K562 (cell line): ENCODE results near the gene PSG7. TPM values are rescaled to one million over a fixed set of nuclear protein-coding genes. Genes with fewer than 3 reads are reported as not detected.
"Not testable (repeated sequence)": the region's sequence is repeated elsewhere in the genome, so short reads cannot be mapped to it uniquely, and the experiment has no call there.

ENCODE experiments used
- ATAC-seq: fragments of 200-7000 bp; cut with Tn5 transposase; 3 replicates; pipeline ENCODE4 v1.9.1; 2020; ENCODE audit warnings: moderate library complexity
- Bru-seq: library from RNA; stranded (reverse); fragments of 400-500 nt; gene quantifications from one replicate; lab custom pipeline; 2021; lab: Mats Ljungman, UMichigan
- BruChase-seq, 2 experiments: library from RNA; stranded (reverse); fragments of 400-500 nt; gene quantifications; one replicate each; lab custom pipeline; 2021; lab: Mats Ljungman, UMichigan
- BruUV-seq: library from RNA; stranded (reverse); fragments of 400-500 nt; replicated peaks from 2 replicates; lab custom pipeline; 2021; lab: Mats Ljungman, UMichigan
- CTCF ChIA-PET: fragments of 300-600 bp; formaldehyde crosslinking; extraction: SDS; loops from one replicate; lab custom pipeline; 2021; ENCODE audit warnings: low intra/inter-chr PET ratio; lab: Yijun Ruan, JAX
- POLR2A ChIA-PET: fragments of 300-600, 350-650 bp; sonication (Branson Sonifier 250); formaldehyde crosslinking; extraction: SDS; loops from one replicate; lab custom pipeline; 2021; ENCODE audit warnings: antibody characterized with exemption, inconsistent platforms; lab: Yijun Ruan, JAX
- DNase-seq, 4 experiments: peaks; one replicate each; pipeline versions ENCODE4 v3.0.0 to v3.0.0-alpha.2; 2011 to 2018; ENCODE audit warnings: low spot score in 3 of 4, mixed read lengths in 3 of 4; ENCODE audit errors: extremely low read depth in 1 of 4
- FAIRE-seq: peaks from 2 replicates; lab custom pipeline; 2011; peaks lifted over from hg19 to GRCh38; lab: Jason Lieb, UNC
- H2AFZ ChIP-seq: 2 replicates; pipeline ENCODE4 v1.6.0; 2011; ENCODE audit warnings: low read depth, low read length, control low read depth, inconsistent platforms
- H3K27ac ChIP-seq: fragments of 200-600 bp; 3 replicates; pipeline ENCODE4 v1.8.0; 2011; ENCODE audit warnings: low read depth, mild to moderate bottlenecking, control low read depth, inconsistent platforms, low read length, moderate library complexity, mixed read lengths; ENCODE audit errors: extremely low read depth
- H3K27me3 ChIP-seq, 2 experiments: fragments of 300-600 bp in 1 of 2; 2 replicates in 1 of 2; 3 replicates in 1 of 2; pipeline versions ENCODE4 v1.6.0 to v1.8.0; 2011; ENCODE audit warnings: inconsistent platforms in 2 of 2, low read length in 2 of 2, mild to moderate bottlenecking in 1 of 2, mixed read lengths in 1 of 2, moderate library complexity in 1 of 2; ENCODE audit not compliant: control insufficient read depth in 2 of 2, insufficient read depth in 2 of 2
- H3K36me3 ChIP-seq: fragments of 300-600 bp; 3 replicates; pipeline ENCODE4 v1.8.0; 2011; ENCODE audit warnings: mild to moderate bottlenecking, low read length, inconsistent platforms; ENCODE audit not compliant: control insufficient read depth, insufficient read depth
- H3K4me1 ChIP-seq, 2 experiments: fragments of 200-600 bp in 1 of 2; replicated peaks in 1 of 2; 2 replicates in 1 of 2; 3 replicates in 1 of 2; pipeline versions ENCODE4 v1.5.1 to v1.8.0; 2011; ENCODE audit warnings: inconsistent platforms in 2 of 2, low read length in 2 of 2, mild to moderate bottlenecking in 1 of 2, mixed read lengths in 1 of 2, moderate library complexity in 1 of 2; ENCODE audit not compliant: control insufficient read depth in 2 of 2, insufficient read depth in 2 of 2
- H3K4me2 ChIP-seq: 2 replicates; pipeline ENCODE4 v1.6.1; 2011; ENCODE audit warnings: low read length, control low read depth, inconsistent platforms, mixed read lengths; ENCODE audit not compliant: insufficient read depth
- H3K4me3 ChIP-seq: fragments of 200-600 bp; sonication (generic), shearing (Covaris generic); 2 replicates; pipeline ENCODE4 v1.5.1; 2016; ENCODE audit warnings: control low read depth, inconsistent platforms
- H3K79me2 ChIP-seq: fragments of 200-600 bp; 3 replicates; pipeline ENCODE4 v1.8.0; 2011; ENCODE audit warnings: low read length, inconsistent platforms; ENCODE audit not compliant: control insufficient read depth, insufficient read depth
- H3K9ac ChIP-seq, 2 experiments: 2 replicates each; pipeline versions ENCODE4 v1.6.0 to v1.6.1; 2011; ENCODE audit warnings: low read depth in 2 of 2, low read length in 2 of 2, control low read depth in 1 of 2, inconsistent platforms in 1 of 2, mild to moderate bottlenecking in 1 of 2, mixed read lengths in 1 of 2; ENCODE audit not compliant: insufficient read depth in 1 of 2
- H3K9me1 ChIP-seq: one replicate; pipeline ENCODE4 v1.6.0; 2011; ENCODE audit warnings: inconsistent platforms, mild to moderate bottlenecking, low read length, moderate library complexity; ENCODE audit not compliant: control insufficient read depth, insufficient read depth
- H3K9me3 ChIP-seq: replicated peaks from 2 replicates; pipeline ENCODE4 v1.5.1; 2011; ENCODE audit warnings: low read depth, low read length, inconsistent platforms; ENCODE audit not compliant: control insufficient read depth, insufficient read depth
- H4K20me1 ChIP-seq: replicated peaks from 2 replicates; pipeline ENCODE4 v1.6.1; 2011; ENCODE audit warnings: low read length, inconsistent platforms, mixed read lengths; ENCODE audit not compliant: control insufficient read depth, insufficient read depth
- IRF2 ChIP-seq: sonication (generic); formaldehyde crosslinking; IDR thresholded peaks from 2 replicates; pipeline ENCODE4 v1.8.1; 2022; ENCODE audit warnings: mild to moderate bottlenecking, missing genetic modification reagents
- POLR2A ChIP-seq: fragments of 450-650 bp; conservative IDR thresholded peaks from 2 replicates; pipeline ENCODE4 v1.6.1; 2016
- POLR2AphosphoS2 ChIP-seq: IDR thresholded peaks from 2 replicates; pipeline ENCODE4 v1.6.1; 2012; ENCODE audit warnings: low read length, improper control_type of control experiment
- RFX7 ChIP-seq: fragments of 250-450 bp; sonication (Bioruptor Pico); IDR thresholded peaks from 2 replicates; pipeline ENCODE4 v1.5.1; 2021; ENCODE audit warnings: mild to moderate bottlenecking
- SETDB1 ChIP-seq: IDR thresholded peaks from one replicate; pipeline ENCODE4 v1.6.1; 2012; ENCODE audit warnings: low read length, control low read depth, inconsistent platforms
- SIX5 ChIP-seq, 2 experiments: IDR thresholded peaks; 2 replicates each; pipeline ENCODE4 v1.6.1; 2011; ENCODE audit warnings: low read length in 2 of 2, borderline replicate concordance in 1 of 2, low read depth in 1 of 2, mild to moderate bottlenecking in 1 of 2, moderate library complexity in 1 of 2; ENCODE audit not compliant: insufficient read depth in 1 of 2
- ZBTB8A ChIP-seq: fragments of 450-650 bp; IDR thresholded peaks from 2 replicates; pipeline ENCODE4 v1.6.1; 2018; ENCODE audit warnings: mild to moderate bottlenecking, moderate library complexity; ENCODE audit not compliant: partially characterized antibody
- ZEB2 ChIP-seq: fragments of 450-650 bp; IDR thresholded peaks from 2 replicates; pipeline ENCODE4 v1.6.1; 2016
- ZNF57 ChIP-seq: fragments of 450-650 bp; formaldehyde crosslinking; IDR thresholded peaks from 2 replicates; pipeline ENCODE4 v1.4.0; 2020; ENCODE audit warnings: mild to moderate bottlenecking, moderate library complexity
- WGBS: fragments of 100-300 bp; shearing (Covaris generic); methylation state at CpG from one replicate; pipeline ENCODE4 v1.1.6; 2016; ENCODE audit warnings: low coverage, mixed read lengths; ENCODE audit not compliant: insufficient coverage; ENCODE audit errors: missing lambda C conversion rate; 5-methylcytosine and 5-hydroxymethylcytosine counted together
- in situ Hi-C: fragments of 300-500 bp; cut with MboI; formaldehyde crosslinking; loops from 4 replicates; pipeline ENCODE4 v1.15.0; 2018; ENCODE audit warnings: inconsistent platforms, mixed read lengths
- intact Hi-C: fragments of 100-400 bp; cut with micrococcal nuclease; formaldehyde crosslinking; loops from 2 replicates; pipeline ENCODE4 v1.14.2; 2022
- long read RNA-seq, 3 experiments: library from polyadenylated mRNA in 2 of 3; library from RNA in 1 of 3; unstranded in 2 of 3; stranded (forward) in 1 of 3; transcript quantifications; one replicate each; pipeline ENCODE4 v2.0.0, GENCODE V29; 2019 to 2022
- polyA minus RNA-seq, 3 experiments: library from RNA; depleted of rRNA, polyadenylated mRNA; stranded (reverse); fragments of >200 nt; gene quantifications; 2 replicates each; pipeline ENCODE4 v1.2.3, GENCODE V29; 2011
- polyA plus RNA-seq, 8 experiments: library from polyadenylated mRNA; depleted of rRNA in 4 of 8; stranded (reverse) in 5 of 8; unstranded in 3 of 8; fragments of >200 nt; fragmentation: Nextera tagmentation in 2 of 8; fragmentation: Illumina TruSeq in 1 of 8; extraction: Ambion mirVana in 2 of 8; extraction: Trizol in 1 of 8; gene quantifications; 2 replicates each; pipeline versions ENCODE4 v1.2.1 to v1.2.3, GENCODE V29; 2011 to 2014; ENCODE audit warnings: inconsistent platforms in 1 of 8, missing spikeins in 1 of 8
- total RNA-seq, 7 experiments: library from RNA; depleted of rRNA in 6 of 7; stranded (reverse); fragments of >200 nt in 6 of 7; fragmentation: Illumina TruSeq in 2 of 7; extraction: Trizol in 2 of 7; gene quantifications; 2 replicates each; pipeline versions ENCODE4 v1.2.1 to v1.2.3, GENCODE V29; 2011 to 2021; ENCODE audit warnings: low replicate concordance in 1 of 7
- TF ChIP-seq, protein P1 (sequence below): sonication (generic); formaldehyde crosslinking; IDR thresholded peaks from 2 replicates; pipeline ENCODE4 v1.8.1; 2023; ENCODE audit warnings: mild to moderate bottlenecking, missing genetic modification reagents
- TF ChIP-seq, protein P2 (sequence below): fragments of 450-650 bp; IDR thresholded peaks from 2 replicates; pipeline ENCODE4 v1.6.1; 2016; ENCODE audit warnings: low read depth, mild to moderate bottlenecking, moderate library complexity

PSG7 gene
- not detected in 2 replicates for total RNA-seq (2011; cell fraction: chromatin; rRNA removed; ENCODE audit: low replicate concordance)
- total RNA-seq (2011; cell fraction: nucleolus; rRNA removed) = not detected in 2 replicates
- total RNA-seq (2011; cell fraction: nucleoplasm; rRNA removed) = not detected in 2 replicates
- total RNA-seq (2014; rRNA removed) = not detected in 2 replicates
- not detected in 2 replicates for total RNA-seq (2014; rRNA removed; fragmentation: Illumina TruSeq; extraction: Trizol)
- total RNA-seq (2015; rRNA removed; fragmentation: Illumina TruSeq; extraction: Trizol) = not detected in 2 replicates
- total RNA-seq (2021) = not detected in 2 replicates
- not detected in 2 replicates for polyA plus RNA-seq (2011; rRNA removed)
- polyA plus RNA-seq (2011; cell fraction: cytosol; rRNA removed) = not detected in 2 replicates
- polyA plus RNA-seq (2011; cell fraction: nucleus; rRNA removed) = not detected in 2 replicates
- polyA plus RNA-seq (2012) = not detected in 2 replicates
- polyA plus RNA-seq (2014; fragmentation: Illumina TruSeq; extraction: Trizol) = not detected in 2 replicates
- polyA plus RNA-seq (2014; fragmentation: Nextera tagmentation; extraction: Ambion mirVana) = not detected
- not detected in 2 replicates for polyA plus RNA-seq (2014; rRNA removed)
- not detected in 2 replicates for polyA minus RNA-seq (2011; rRNA and poly(A)+ RNA removed)
- not detected in 2 replicates for polyA minus RNA-seq (2011; cell fraction: cytosol; rRNA and poly(A)+ RNA removed)
- polyA minus RNA-seq (2011; cell fraction: nucleus; rRNA and poly(A)+ RNA removed) = not detected in 2 replicates
- Bru-seq, nascent RNA = not detected
- not detected for BruChase-seq, experiment 1, labeled RNA remaining after a 2-hour chase
- BruChase-seq, experiment 2, labeled RNA remaining after a 6-hour chase = not detected
- long read RNA-seq, experiment 1 = 0 reads
- long read RNA-seq, experiment 2 = 0 reads
- long read RNA-seq, experiment 3 = 0 reads

DNA sequence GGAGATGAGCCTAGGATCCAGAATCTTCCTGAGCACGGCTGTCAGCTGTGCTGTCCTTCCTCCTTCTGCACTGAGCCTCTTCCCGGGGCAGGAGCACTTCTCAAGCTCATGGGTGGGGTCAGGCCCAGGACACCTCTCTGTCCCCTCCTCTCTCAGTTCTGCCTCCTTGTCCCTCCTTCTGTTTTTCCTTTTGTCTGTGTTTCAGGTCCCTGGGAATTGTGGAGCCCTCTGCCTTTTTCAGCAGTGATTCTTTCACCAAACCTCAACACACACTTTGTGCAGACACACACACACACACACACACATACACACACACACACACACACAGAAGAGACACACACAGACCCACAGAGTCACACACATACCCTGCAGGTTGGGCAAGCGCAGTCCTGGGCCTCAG is at the start of gene PSG7:
PSG7 (minus strand) TSS at position 101 of the 400 bp plus-strand sequence. CDS start 131 bp downstream, outside the sequence.
- H3K27ac ChIP-seq, FAIRE-seq, H3K36me3 ChIP-seq, BruUV-seq, DNase-seq, in situ Hi-C loops, H3K27me3 ChIP-seq, H3K79me2 ChIP-seq, ATAC-seq, intact Hi-C loops, H3K9me1 ChIP-seq, H3K4me3 ChIP-seq, H3K4me1 ChIP-seq, POLR2A ChIA-PET, H3K4me2 ChIP-seq, H3K9me3 ChIP-seq, H4K20me1 ChIP-seq, H3K9ac ChIP-seq, H2AFZ ChIP-seq, CTCF ChIA-PET: not testable (repeated sequence)
- 0% methylated on average over 3 of the region's 3 CpGs for WGBS

DNA sequence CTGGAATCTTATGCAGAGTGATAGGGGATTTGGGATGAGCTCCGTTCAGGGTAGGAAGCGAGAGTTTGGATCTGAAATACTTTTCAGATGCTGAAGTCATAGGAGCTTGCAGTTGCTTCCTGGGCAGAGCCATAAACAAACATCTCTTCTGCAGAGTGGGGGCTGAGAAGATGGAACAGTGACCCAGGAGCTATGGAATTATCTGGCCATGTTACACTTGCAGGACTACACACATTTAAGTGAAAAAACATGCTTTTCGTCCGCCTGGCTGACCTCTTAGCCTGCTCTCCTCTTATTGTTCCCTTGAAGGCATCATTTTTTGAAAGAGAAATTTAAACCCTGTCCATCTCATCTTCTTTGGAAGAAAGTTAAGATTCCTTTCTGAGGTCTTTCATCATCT is 48.6 kb upstream of the PSG7 start:
- intact Hi-C loops = no loop called here
- FAIRE-seq = no peak
- no TSS peak for BruUV-seq
- no peak for TF ChIP-seq ZEB2
- TF ChIP-seq IRF2 (CRISPR knock-in tag) = no peak
- no peak for TF ChIP-seq ZNF57 (CRISPR knock-in tag)
- no peak for TF ChIP-seq SETDB1
- no peak for TF ChIP-seq RFX7
- no peak for TF ChIP-seq SIX5 (IDR thresholded peaks at IDR 0.05; ENCODE audit: borderline replicate concordance in 1 of 2, insufficient read depth in 1 of 2, low read depth in 1 of 2, low read length in 2 of 2)
- TF ChIP-seq POLR2AphosphoS2 = no peak
- TF ChIP-seq, protein P1, sequence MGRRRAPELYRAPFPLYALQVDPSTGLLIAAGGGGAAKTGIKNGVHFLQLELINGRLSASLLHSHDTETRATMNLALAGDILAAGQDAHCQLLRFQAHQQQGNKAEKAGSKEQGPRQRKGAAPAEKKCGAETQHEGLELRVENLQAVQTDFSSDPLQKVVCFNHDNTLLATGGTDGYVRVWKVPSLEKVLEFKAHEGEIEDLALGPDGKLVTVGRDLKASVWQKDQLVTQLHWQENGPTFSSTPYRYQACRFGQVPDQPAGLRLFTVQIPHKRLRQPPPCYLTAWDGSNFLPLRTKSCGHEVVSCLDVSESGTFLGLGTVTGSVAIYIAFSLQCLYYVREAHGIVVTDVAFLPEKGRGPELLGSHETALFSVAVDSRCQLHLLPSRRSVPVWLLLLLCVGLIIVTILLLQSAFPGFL (CRISPR knock-in tag) = no peak
- TF ChIP-seq, protein P2, sequence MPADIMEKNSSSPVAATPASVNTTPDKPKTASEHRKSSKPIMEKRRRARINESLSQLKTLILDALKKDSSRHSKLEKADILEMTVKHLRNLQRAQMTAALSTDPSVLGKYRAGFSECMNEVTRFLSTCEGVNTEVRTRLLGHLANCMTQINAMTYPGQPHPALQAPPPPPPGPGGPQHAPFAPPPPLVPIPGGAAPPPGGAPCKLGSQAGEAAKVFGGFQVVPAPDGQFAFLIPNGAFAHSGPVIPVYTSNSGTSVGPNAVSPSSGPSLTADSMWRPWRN = no peak
- TF ChIP-seq ZBTB8A = no peak
- TF ChIP-seq POLR2A = no peak

More for the DNA sequence above, 48.6 kb upstream of the PSG7 start:
- ATAC-seq (no peak), DNase-seq (no peak)
- Histone ChIP-seq H3K4me3 (no peak overlapping the region), H3K4me2 (no peak overlapping the region), H3K4me1 (no peaks in the 10 kb centered on the region), H4K20me1 (no peaks in the 10 kb centered on the region), H3K9ac (no peak overlapping the region), H2AFZ (no peak overlapping the region), H3K79me2 (no peaks in the 10 kb centered on the region), H3K27ac (no peak overlapping the region), H3K9me1 (no peaks in the 10 kb centered on the region), H3K9me3 (no peaks in the 10 kb centered on the region), H3K27me3 (no peaks in the 10 kb centered on the region), H3K36me3 (no peaks in the 10 kb centered on the region)
- in situ Hi-C loops = no loop called here
- ChIA-PET CTCF (no interaction called here), POLR2A (no interaction called here)
- WGBS = 0% methylated on average over 4 of the region's 4 CpGs
